Esophagus squamous epithelium (tissue), 4 donors: Measurements from ENCODE around the gene MTHFSD.

Experiments used
- POLR2A ChIP-seq, 4 donors: fragments of 450-650 bp; IDR thresholded peaks; one replicate each; pipeline ENCODE4 v1.6.1; 2017; ENCODE audit warnings: antibody characterized with exemption in 4 of 4, mild to moderate bottlenecking in 4 of 4, moderate library complexity in 3 of 4
- TF ChIP-seq, protein P1 (sequence below), 6 experiments: fragments of 450-650 bp in 4 of 6; fragments of 200-600 bp in 2 of 6; sonication (generic) in 2 of 6; IDR thresholded peaks; one replicate each; pipeline ENCODE4 v1.5.1; 2016 to 2019; ENCODE audit warnings: antibody characterized with exemption in 6 of 6, mild to moderate bottlenecking in 4 of 6, moderate library complexity in 4 of 6

DNA sequence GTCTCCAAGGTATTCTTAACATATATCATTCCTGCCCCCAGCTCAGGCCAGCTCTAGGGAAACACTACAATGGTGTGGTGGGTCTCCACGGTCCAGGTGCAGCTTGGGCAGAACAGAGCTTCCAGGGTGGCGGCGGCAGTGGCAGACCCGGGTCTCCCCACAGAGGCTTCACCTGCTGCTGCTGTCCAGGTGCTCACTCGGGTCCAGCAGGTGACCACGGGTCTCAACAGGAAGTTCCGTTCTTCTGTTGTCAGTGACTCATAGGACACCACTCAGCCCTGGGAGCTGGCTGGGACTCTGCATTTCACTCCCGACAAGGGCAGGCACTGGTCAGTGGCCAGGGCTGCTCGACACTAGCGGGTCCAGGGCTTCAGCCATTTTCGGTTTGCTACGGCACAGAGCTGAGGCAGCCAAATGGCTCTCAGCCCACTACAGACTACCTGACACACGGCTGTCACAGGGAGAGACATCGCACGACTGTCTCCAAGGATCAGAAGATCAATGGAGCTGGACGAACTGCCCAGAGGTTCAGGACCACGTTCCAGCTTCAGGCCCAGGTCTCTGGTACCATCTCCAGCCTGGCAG is 16.7 kb downstream of the MTHFSD start:
- TF ChIP-seq, protein P1, sequence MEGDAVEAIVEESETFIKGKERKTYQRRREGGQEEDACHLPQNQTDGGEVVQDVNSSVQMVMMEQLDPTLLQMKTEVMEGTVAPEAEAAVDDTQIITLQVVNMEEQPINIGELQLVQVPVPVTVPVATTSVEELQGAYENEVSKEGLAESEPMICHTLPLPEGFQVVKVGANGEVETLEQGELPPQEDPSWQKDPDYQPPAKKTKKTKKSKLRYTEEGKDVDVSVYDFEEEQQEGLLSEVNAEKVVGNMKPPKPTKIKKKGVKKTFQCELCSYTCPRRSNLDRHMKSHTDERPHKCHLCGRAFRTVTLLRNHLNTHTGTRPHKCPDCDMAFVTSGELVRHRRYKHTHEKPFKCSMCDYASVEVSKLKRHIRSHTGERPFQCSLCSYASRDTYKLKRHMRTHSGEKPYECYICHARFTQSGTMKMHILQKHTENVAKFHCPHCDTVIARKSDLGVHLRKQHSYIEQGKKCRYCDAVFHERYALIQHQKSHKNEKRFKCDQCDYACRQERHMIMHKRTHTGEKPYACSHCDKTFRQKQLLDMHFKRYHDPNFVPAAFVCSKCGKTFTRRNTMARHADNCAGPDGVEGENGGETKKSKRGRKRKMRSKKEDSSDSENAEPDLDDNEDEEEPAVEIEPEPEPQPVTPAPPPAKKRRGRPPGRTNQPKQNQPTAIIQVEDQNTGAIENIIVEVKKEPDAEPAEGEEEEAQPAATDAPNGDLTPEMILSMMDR (IDR thresholded peaks at IDR 0.05) = no peak
- TF ChIP-seq POLR2A (IDR thresholded peaks at IDR 0.05) = no peak
